WTC11 (cell line): ENCODE data around the gene CABP2. TPM values are rescaled to one million over a fixed set of nuclear protein-coding genes. Genes with fewer than 3 reads are reported as not detected.

Experiments used
- ATAC-seq: fragments of 200-7000 bp; cut with Tn5 transposase; 2 replicates; pipeline ENCODE4 v1.10.0; 2021; ENCODE audit warnings: mild to moderate bottlenecking, moderate library complexity
- CTCF ChIA-PET: fragments of 300-600 bp; sonication (Branson Sonifier 250); formaldehyde crosslinking; loops from one replicate; lab custom pipeline; 2021; ENCODE audit warnings: antibody characterized with exemption; lab: Charles Lee
- POLR2A ChIA-PET: fragments of 350-600 bp; sonication (Branson Sonifier 250); formaldehyde crosslinking; loops from one replicate; lab custom pipeline; 2021; ENCODE audit warnings: antibody characterized with exemption; lab: Charles Lee
- DNase-seq: peaks from one replicate; pipeline ENCODE4 v3.0.0; 2021; ENCODE audit warnings: low spot score
- H3K27ac Mint-ChIP-seq: 2 replicates; pipeline ENCODE4 v1.8.0; 2021; ENCODE audit warnings: mixed read lengths
- H3K27me3 Mint-ChIP-seq: 2 replicates; pipeline ENCODE4 v1.8.0; 2021; ENCODE audit warnings: low read depth, mild to moderate bottlenecking, moderate library complexity, mixed read lengths
- H3K36me3 Mint-ChIP-seq: 2 replicates; pipeline ENCODE4 v1.8.0; 2021; ENCODE audit warnings: mixed read lengths
- H3K4me1 Mint-ChIP-seq: 2 replicates; pipeline ENCODE4 v1.8.0; 2022; ENCODE audit warnings: mixed read lengths
- H3K4me3 Mint-ChIP-seq: 2 replicates; pipeline ENCODE4 v1.8.0; 2021; ENCODE audit warnings: mild to moderate bottlenecking, moderate library complexity, mixed read lengths
- H3K9me3 Mint-ChIP-seq: 2 replicates; pipeline ENCODE4 v1.8.0; 2021; ENCODE audit warnings: mixed read lengths
- CREB1 ChIP-seq: sonication (generic); formaldehyde crosslinking; IDR thresholded peaks from 2 replicates; pipeline ENCODE4 v1.8.0; 2023; ENCODE audit warnings: mild to moderate bottlenecking, missing genetic modification reagents
- EMX1 ChIP-seq: fragments of 250-450 bp; sonication (Bioruptor Pico); IDR thresholded peaks from 2 replicates; pipeline ENCODE4 v1.8.0; 2021; ENCODE audit warnings: mild to moderate bottlenecking
- ESRRA ChIP-seq: sonication (generic); formaldehyde crosslinking; IDR thresholded peaks from 2 replicates; pipeline ENCODE4 v1.8.1; 2022; ENCODE audit warnings: mild to moderate bottlenecking, missing genetic modification reagents, borderline replicate concordance
- GABPB1 ChIP-seq: sonication (generic); formaldehyde crosslinking; IDR thresholded peaks from 2 replicates; pipeline ENCODE4 v1.8.1; 2023; ENCODE audit warnings: mild to moderate bottlenecking, missing genetic modification reagents
- JAZF1 ChIP-seq: fragments of 250-450 bp; sonication (Bioruptor Pico); IDR thresholded peaks from 2 replicates; pipeline ENCODE4 v1.9.0; 2021; ENCODE audit warnings: moderate library complexity, mild to moderate bottlenecking, inconsistent platforms
- NFE2L1 ChIP-seq: sonication (generic); formaldehyde crosslinking; IDR thresholded peaks from 2 replicates; pipeline ENCODE4 v1.8.1; 2023; ENCODE audit warnings: missing genetic modification reagents
- RORB ChIP-seq: fragments of 250-450 bp; sonication (Bioruptor Pico); IDR thresholded peaks from 2 replicates; pipeline ENCODE4 v1.9.0; 2021; ENCODE audit warnings: mild to moderate bottlenecking
- ZNF121 ChIP-seq: sonication (generic); formaldehyde crosslinking; IDR thresholded peaks from 2 replicates; pipeline ENCODE4 v1.8.0; 2023; ENCODE audit warnings: missing genetic modification reagents
- ZNF232 ChIP-seq: sonication (generic); formaldehyde crosslinking; IDR thresholded peaks from 2 replicates; pipeline ENCODE4 v1.8.0; 2022; ENCODE audit warnings: mild to moderate bottlenecking, missing genetic modification reagents
- ZNF671 ChIP-seq: fragments of 250-450 bp; sonication (Bioruptor Pico); IDR thresholded peaks from 2 replicates; pipeline ENCODE4 v1.8.0; 2021; ENCODE audit warnings: mild to moderate bottlenecking
- total RNA-seq: library from RNA; stranded (reverse); gene quantifications from 3 replicates; pipeline ENCODE4 v1.2.3, GENCODE V29; 2021
- TF ChIP-seq, protein P1 (sequence below): fragments of 250-450 bp; sonication (Bioruptor Pico); conservative IDR thresholded peaks from 2 replicates; pipeline ENCODE4 v1.9.0; 2021; ENCODE audit warnings: mild to moderate bottlenecking
- TF ChIP-seq, protein P2 (sequence below): sonication (generic); formaldehyde crosslinking; IDR thresholded peaks from 2 replicates; pipeline ENCODE4 v1.8.1; 2022; ENCODE audit warnings: mild to moderate bottlenecking, missing genetic modification reagents, moderate library complexity, borderline replicate concordance
- TF ChIP-seq, protein P3 (sequence below): sonication (generic); formaldehyde crosslinking; IDR thresholded peaks from 2 replicates; pipeline ENCODE4 v1.8.0; 2023; ENCODE audit warnings: missing genetic modification reagents, mild to moderate bottlenecking, borderline replicate concordance
- TF ChIP-seq, protein P4 (sequence below): sonication (generic); formaldehyde crosslinking; IDR thresholded peaks from 2 replicates; pipeline ENCODE4 v1.8.1; 2022; ENCODE audit warnings: mild to moderate bottlenecking, moderate library complexity, missing genetic modification reagents
- TF ChIP-seq, protein P5 (sequence below): sonication (generic); formaldehyde crosslinking; IDR thresholded peaks from 2 replicates; pipeline ENCODE4 v1.8.1; 2023; ENCODE audit warnings: mild to moderate bottlenecking, missing genetic modification reagents, moderate library complexity
- TF ChIP-seq, protein P6 (sequence below): sonication (generic); formaldehyde crosslinking; conservative IDR thresholded peaks from 2 replicates; pipeline ENCODE4 v1.8.1; 2023; ENCODE audit warnings: mild to moderate bottlenecking, low read depth, missing genetic modification reagents, moderate library complexity
- TF ChIP-seq, protein P7 (sequence below): fragments of 250-450 bp; sonication (Bioruptor Pico); IDR thresholded peaks from 2 replicates; pipeline ENCODE4 v1.8.0; 2021; ENCODE audit warnings: mild to moderate bottlenecking
- TF ChIP-seq, protein P8 (sequence below): sonication (generic); formaldehyde crosslinking; IDR thresholded peaks from 2 replicates; pipeline ENCODE4 v1.8.1; 2023; ENCODE audit warnings: mild to moderate bottlenecking, missing genetic modification reagents
- TF ChIP-seq, protein P9 (sequence below): fragments of 250-450 bp; sonication (Bioruptor Pico); IDR thresholded peaks from 2 replicates; pipeline ENCODE4 v2.1.2; 2022; ENCODE audit warnings: mild to moderate bottlenecking, moderate library complexity

Gene CABP2
- total RNA-seq, 1 experiment from 2014 or later = not detected

DNA sequence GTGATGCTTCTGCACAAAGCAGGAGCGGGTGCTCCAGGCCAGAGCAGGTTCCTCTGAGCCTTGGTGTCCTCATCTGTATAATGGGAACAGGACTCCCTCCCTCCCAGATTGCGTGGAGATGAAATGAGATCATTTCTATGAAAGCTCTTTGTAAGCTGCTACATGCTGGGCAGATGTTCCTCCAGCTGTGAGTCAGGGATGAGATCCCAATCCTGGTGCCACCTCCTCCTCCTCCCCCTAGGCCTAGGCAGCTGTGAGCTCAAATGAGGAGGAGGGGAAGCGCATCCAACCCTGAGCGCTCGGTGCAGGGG, 7.0 kb upstream of the CABP2 start:
- POLR2A ChIA-PET = no interaction called here
- H3K36me3 Mint-ChIP-seq = peaks cover 17% of the 10 kb centered on the region
- CTCF ChIA-PET = interaction anchor here (1.0 to 2.6 kb wide), 3 partner anchors 12 to 179 kb away, joined by 3 to 13 read pairs (median 6); no protein-coding TSS in a partner anchor

DNA sequence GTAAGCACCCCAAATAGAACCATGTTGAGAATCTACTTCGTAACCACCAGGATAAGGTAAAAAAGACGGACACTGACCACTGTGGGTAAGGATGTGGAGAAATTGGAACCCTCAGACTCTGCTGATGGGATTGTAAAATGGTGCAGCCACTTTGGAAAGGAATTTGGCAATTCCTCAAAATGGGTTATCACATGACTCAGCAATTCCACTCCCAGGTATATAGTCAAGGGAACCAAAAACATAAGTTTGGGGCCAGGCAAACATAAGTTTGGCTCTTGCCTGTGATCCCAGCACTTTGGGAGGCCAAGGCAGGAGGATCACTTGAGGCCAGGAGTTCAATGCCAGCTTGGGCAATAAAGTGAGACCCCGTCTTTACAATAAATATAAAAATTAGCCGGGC, 5.1 kb upstream of the CABP2 start:
- Mint-ChIP-seq H3K36me3 (peaks cover 7% of the 10 kb centered on the region), H3K4me1 (no peaks in the 10 kb centered on the region), H3K9me3 (peaks cover 38% of the 10 kb centered on the region), H3K27ac (no peak overlapping the region), H3K27me3 (peaks cover 16% of the 10 kb centered on the region), H3K4me3 (no peak overlapping the region)
- ATAC-seq = no peak
- CTCF ChIA-PET = no interaction called here
- no peak for DNase-seq
- POLR2A ChIA-PET = no interaction called here
- TF ChIP-seq, protein P1, sequence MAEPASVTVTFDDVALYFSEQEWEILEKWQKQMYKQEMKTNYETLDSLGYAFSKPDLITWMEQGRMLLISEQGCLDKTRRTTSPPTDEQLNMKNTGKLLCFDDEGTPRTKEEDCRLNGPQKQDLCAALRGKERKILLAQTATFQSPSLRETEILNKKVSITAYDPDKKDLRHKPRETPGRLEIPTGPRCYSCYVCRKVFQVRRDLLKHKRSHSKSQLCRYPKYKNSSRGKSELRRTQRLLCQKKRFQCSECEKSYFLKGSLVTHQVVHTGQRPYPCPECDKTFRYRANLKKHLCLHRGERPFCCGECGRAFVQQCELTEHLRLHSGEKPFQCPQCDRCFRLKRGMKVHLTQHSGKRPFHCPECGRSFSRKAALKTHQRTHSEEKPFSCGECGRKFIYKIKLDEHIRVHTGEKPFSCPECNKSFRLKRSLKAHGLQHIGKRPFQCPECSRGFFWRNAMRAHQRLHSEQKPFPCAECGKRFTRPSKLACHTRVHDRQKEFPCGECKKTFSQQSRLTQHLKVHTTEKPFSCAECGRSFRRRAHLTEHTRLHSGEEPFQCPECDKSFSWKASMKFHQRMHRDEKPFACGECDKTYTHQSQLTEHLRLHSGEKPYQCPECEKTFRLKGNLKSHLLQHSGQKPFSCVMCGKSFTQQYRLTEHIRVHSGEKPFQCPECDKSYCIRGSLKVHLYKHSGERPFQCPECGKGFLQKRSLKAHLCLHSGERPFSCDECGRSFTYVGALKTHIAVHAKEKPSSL = no peak
- no peak for TF ChIP-seq JAZF1 (CRISPR knock-in tag)
- no peak for TF ChIP-seq ESRRA
- TF ChIP-seq, protein P2, sequence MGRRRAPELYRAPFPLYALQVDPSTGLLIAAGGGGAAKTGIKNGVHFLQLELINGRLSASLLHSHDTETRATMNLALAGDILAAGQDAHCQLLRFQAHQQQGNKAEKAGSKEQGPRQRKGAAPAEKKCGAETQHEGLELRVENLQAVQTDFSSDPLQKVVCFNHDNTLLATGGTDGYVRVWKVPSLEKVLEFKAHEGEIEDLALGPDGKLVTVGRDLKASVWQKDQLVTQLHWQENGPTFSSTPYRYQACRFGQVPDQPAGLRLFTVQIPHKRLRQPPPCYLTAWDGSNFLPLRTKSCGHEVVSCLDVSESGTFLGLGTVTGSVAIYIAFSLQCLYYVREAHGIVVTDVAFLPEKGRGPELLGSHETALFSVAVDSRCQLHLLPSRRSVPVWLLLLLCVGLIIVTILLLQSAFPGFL (CRISPR knock-in tag) = no peak
- TF ChIP-seq, protein P3, sequence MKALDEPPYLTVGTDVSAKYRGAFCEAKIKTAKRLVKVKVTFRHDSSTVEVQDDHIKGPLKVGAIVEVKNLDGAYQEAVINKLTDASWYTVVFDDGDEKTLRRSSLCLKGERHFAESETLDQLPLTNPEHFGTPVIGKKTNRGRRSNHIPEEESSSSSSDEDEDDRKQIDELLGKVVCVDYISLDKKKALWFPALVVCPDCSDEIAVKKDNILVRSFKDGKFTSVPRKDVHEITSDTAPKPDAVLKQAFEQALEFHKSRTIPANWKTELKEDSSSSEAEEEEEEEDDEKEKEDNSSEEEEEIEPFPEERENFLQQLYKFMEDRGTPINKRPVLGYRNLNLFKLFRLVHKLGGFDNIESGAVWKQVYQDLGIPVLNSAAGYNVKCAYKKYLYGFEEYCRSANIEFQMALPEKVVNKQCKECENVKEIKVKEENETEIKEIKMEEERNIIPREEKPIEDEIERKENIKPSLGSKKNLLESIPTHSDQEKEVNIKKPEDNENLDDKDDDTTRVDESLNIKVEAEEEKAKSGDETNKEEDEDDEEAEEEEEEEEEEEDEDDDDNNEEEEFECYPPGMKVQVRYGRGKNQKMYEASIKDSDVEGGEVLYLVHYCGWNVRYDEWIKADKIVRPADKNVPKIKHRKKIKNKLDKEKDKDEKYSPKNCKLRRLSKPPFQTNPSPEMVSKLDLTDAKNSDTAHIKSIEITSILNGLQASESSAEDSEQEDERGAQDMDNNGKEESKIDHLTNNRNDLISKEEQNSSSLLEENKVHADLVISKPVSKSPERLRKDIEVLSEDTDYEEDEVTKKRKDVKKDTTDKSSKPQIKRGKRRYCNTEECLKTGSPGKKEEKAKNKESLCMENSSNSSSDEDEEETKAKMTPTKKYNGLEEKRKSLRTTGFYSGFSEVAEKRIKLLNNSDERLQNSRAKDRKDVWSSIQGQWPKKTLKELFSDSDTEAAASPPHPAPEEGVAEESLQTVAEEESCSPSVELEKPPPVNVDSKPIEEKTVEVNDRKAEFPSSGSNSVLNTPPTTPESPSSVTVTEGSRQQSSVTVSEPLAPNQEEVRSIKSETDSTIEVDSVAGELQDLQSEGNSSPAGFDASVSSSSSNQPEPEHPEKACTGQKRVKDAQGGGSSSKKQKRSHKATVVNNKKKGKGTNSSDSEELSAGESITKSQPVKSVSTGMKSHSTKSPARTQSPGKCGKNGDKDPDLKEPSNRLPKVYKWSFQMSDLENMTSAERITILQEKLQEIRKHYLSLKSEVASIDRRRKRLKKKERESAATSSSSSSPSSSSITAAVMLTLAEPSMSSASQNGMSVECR = no peak
- no peak for TF ChIP-seq ZNF121
- no peak for TF ChIP-seq CREB1
- no peak for TF ChIP-seq RORB (CRISPR knock-in tag)
- TF ChIP-seq, protein P4, sequence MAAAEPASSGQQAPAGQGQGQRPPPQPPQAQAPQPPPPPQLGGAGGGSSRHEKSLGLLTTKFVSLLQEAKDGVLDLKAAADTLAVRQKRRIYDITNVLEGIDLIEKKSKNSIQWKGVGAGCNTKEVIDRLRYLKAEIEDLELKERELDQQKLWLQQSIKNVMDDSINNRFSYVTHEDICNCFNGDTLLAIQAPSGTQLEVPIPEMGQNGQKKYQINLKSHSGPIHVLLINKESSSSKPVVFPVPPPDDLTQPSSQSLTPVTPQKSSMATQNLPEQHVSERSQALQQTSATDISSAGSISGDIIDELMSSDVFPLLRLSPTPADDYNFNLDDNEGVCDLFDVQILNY = no peak
- TF ChIP-seq, protein P5, sequence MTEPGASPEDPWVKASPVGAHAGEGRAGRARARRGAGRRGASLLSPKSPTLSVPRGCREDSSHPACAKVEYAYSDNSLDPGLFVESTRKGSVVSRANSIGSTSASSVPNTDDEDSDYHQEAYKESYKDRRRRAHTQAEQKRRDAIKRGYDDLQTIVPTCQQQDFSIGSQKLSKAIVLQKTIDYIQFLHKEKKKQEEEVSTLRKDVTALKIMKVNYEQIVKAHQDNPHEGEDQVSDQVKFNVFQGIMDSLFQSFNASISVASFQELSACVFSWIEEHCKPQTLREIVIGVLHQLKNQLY (CRISPR knock-in tag) = no peak
- TF ChIP-seq, protein P6, sequence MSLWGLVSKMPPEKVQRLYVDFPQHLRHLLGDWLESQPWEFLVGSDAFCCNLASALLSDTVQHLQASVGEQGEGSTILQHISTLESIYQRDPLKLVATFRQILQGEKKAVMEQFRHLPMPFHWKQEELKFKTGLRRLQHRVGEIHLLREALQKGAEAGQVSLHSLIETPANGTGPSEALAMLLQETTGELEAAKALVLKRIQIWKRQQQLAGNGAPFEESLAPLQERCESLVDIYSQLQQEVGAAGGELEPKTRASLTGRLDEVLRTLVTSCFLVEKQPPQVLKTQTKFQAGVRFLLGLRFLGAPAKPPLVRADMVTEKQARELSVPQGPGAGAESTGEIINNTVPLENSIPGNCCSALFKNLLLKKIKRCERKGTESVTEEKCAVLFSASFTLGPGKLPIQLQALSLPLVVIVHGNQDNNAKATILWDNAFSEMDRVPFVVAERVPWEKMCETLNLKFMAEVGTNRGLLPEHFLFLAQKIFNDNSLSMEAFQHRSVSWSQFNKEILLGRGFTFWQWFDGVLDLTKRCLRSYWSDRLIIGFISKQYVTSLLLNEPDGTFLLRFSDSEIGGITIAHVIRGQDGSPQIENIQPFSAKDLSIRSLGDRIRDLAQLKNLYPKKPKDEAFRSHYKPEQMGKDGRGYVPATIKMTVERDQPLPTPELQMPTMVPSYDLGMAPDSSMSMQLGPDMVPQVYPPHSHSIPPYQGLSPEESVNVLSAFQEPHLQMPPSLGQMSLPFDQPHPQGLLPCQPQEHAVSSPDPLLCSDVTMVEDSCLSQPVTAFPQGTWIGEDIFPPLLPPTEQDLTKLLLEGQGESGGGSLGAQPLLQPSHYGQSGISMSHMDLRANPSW (CRISPR knock-in tag) = no peak
- no peak for TF ChIP-seq ZNF232
- TF ChIP-seq, protein P7, sequence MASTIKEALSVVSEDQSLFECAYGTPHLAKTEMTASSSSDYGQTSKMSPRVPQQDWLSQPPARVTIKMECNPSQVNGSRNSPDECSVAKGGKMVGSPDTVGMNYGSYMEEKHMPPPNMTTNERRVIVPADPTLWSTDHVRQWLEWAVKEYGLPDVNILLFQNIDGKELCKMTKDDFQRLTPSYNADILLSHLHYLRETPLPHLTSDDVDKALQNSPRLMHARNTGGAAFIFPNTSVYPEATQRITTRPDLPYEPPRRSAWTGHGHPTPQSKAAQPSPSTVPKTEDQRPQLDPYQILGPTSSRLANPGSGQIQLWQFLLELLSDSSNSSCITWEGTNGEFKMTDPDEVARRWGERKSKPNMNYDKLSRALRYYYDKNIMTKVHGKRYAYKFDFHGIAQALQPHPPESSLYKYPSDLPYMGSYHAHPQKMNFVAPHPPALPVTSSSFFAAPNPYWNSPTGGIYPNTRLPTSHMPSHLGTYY (CRISPR knock-in tag) = no peak
- no peak for TF ChIP-seq ZNF671
- no peak for TF ChIP-seq GABPB1 (CRISPR knock-in tag)
- TF ChIP-seq NFE2L1 = no peak

More for the DNA sequence above, 7.0 kb upstream of the CABP2 start:
- H3K27ac Mint-ChIP-seq = no peak overlapping the region
- TF ChIP-seq, protein P8, sequence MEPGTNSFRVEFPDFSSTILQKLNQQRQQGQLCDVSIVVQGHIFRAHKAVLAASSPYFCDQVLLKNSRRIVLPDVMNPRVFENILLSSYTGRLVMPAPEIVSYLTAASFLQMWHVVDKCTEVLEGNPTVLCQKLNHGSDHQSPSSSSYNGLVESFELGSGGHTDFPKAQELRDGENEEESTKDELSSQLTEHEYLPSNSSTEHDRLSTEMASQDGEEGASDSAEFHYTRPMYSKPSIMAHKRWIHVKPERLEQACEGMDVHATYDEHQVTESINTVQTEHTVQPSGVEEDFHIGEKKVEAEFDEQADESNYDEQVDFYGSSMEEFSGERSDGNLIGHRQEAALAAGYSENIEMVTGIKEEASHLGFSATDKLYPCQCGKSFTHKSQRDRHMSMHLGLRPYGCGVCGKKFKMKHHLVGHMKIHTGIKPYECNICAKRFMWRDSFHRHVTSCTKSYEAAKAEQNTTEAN = no peak
- TF ChIP-seq EMX1 (CRISPR knock-in tag) = no peak
- TF ChIP-seq, protein P9, sequence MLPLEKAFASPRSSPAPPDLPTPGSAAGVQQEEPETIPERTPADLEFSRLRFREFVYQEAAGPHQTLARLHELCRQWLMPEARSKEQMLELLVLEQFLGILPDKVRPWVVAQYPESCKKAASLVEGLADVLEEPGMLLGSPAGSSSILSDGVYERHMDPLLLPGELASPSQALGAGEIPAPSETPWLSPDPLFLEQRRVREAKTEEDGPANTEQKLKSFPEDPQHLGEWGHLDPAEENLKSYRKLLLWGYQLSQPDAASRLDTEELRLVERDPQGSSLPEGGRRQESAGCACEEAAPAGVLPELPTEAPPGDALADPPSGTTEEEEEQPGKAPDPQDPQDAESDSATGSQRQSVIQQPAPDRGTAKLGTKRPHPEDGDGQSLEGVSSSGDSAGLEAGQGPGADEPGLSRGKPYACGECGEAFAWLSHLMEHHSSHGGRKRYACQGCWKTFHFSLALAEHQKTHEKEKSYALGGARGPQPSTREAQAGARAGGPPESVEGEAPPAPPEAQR (CRISPR knock-in tag) = no peak
- no peak overlapping the region for H3K4me3 Mint-ChIP-seq
- H3K9me3 Mint-ChIP-seq = peaks cover 51% of the 10 kb centered on the region
- DNase-seq = no peak
- no peaks in the 10 kb centered on the region for H3K4me1 Mint-ChIP-seq
- peaks cover 28% of the 10 kb centered on the region for H3K27me3 Mint-ChIP-seq
- ATAC-seq = no peak
